Hepatocyte (in vitro differentiated cells): ENCODE results near the gene RANBP17. TPM values are rescaled to one million over a fixed set of nuclear protein-coding genes. Genes with fewer than 3 reads are reported as not detected.
"Not testable (repeated sequence)": the region's sequence is repeated elsewhere in the genome, so short reads cannot be mapped to it uniquely, and the experiment has no call there.

Source experiments
- DNase-seq: peaks from one replicate; pipeline ENCODE4 v3.0.0-alpha.2; 2016; ENCODE audit warnings: low spot score
- H2AFZ ChIP-seq: fragments of 200-600 bp; sonication (generic); 2 replicates; pipeline ENCODE4 v1.6.0; 2016; ENCODE audit warnings: antibody characterized with exemption, mild to moderate bottlenecking
- H3K27ac ChIP-seq: fragments of 200-600 bp; sonication (generic); 2 replicates; pipeline ENCODE4 v1.5.1; 2016; ENCODE audit warnings: mild to moderate bottlenecking
- H3K27me3 ChIP-seq: fragments of 200-600 bp; sonication (generic); 2 replicates; pipeline ENCODE4 v1.6.1; 2016
- H3K36me3 ChIP-seq: fragments of 200-600 bp; sonication (generic); replicated peaks from 2 replicates; pipeline ENCODE4 v1.5.1; 2016; ENCODE audit warnings: low read depth; ENCODE audit not compliant: insufficient read depth
- H3K4me1 ChIP-seq: fragments of 200-600 bp; sonication (generic); 2 replicates; pipeline ENCODE4 v1.5.1; 2016; ENCODE audit warnings: mild to moderate bottlenecking, moderate library complexity; ENCODE audit not compliant: insufficient read depth
- H3K4me2 ChIP-seq: fragments of 200-600 bp; sonication (generic); 2 replicates; pipeline ENCODE4 v1.6.0; 2016
- H3K4me3 ChIP-seq: fragments of 200-600 bp; sonication (generic); 2 replicates; pipeline ENCODE4 v1.5.1; 2016; ENCODE audit warnings: mild to moderate bottlenecking
- H3K79me2 ChIP-seq: fragments of 200-600 bp; sonication (generic); 2 replicates; pipeline ENCODE4 v1.6.0; 2017; ENCODE audit warnings: mild to moderate bottlenecking
- H3K9me2 ChIP-seq: fragments of 200-600 bp; sonication (generic); replicated peaks from 2 replicates; pipeline ENCODE4 v1.6.0; 2017; ENCODE audit warnings: mild to moderate bottlenecking; ENCODE audit not compliant: insufficient read depth
- H3K9me3 ChIP-seq: fragments of 200-600 bp; sonication (generic); 2 replicates; pipeline ENCODE4 v1.5.1; 2016; ENCODE audit warnings: low read depth, mild to moderate bottlenecking
- H4K20me1 ChIP-seq: fragments of 200-600 bp; sonication (generic); 2 replicates; pipeline ENCODE4 v1.6.0; 2016; ENCODE audit warnings: mild to moderate bottlenecking; ENCODE audit not compliant: insufficient read depth, poor library complexity, severe bottlenecking
- EZH2 ChIP-seq: fragments of 200-600 bp; sonication (generic); IDR thresholded peaks from 2 replicates; pipeline ENCODE4 v1.6.1; 2016; ENCODE audit warnings: antibody characterized with exemption, mild to moderate bottlenecking, borderline replicate concordance
- EZH2phosphoT487 ChIP-seq: fragments of 200-600 bp; sonication (generic); IDR thresholded peaks from one replicate; pipeline ENCODE4 v1.6.1; 2018; ENCODE audit warnings: antibody characterized with exemption, mild to moderate bottlenecking, low read depth, moderate library complexity; ENCODE audit not compliant: unreplicated experiment, severe bottlenecking
- WGBS: methylation state at CpG from one replicate; pipeline ENCODE4 v1.1.6; 2016; ENCODE audit warnings: low lambda C conversion rate; ENCODE audit errors: missing lambda C conversion rate; 5-methylcytosine and 5-hydroxymethylcytosine counted together
- polyA plus RNA-seq: library from polyadenylated mRNA; unstranded; fragments of >200 nt; fragmentation: Nextera tagmentation; extraction: Ambion mirVana; gene quantifications from 2 replicates; pipeline ENCODE4 v1.2.1, GENCODE V29; 2016
- total RNA-seq: library from RNA; depleted of rRNA; stranded (reverse); fragments of >200 nt; gene quantifications from 2 replicates; pipeline ENCODE4 v1.2.3, GENCODE V29; 2014
- TF ChIP-seq, protein P1 (sequence below): fragments of 200-600 bp; sonication (generic); IDR thresholded peaks from 2 replicates; pipeline ENCODE4 v1.5.1; 2016; ENCODE audit warnings: antibody characterized with exemption, mild to moderate bottlenecking; ENCODE audit not compliant: poor library complexity

The RANBP17 gene
- total and polyA plus RNA-seq, 2 experiments from 2014 or later, result 11.7 to 17.1 TPM

DNA sequence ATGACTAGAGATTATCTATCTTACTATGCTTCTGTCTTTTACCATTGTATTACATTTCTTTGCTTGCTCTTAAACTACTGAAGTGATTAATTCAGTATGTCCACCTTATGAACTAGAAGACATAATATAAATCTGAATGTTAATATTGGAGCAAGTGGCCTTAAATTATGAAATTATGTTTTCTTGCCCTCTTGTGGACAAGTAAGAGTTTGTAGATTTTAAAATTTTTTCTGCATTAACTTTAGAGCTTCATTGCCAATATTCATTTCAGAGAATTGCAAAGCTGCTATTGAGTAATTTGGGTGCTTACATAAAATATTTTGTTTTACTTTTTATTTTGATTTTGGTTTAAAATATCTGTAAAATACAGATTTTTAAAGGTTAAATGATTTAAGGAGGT is 55.3 kb downstream of the RANBP17 start:
- no peak for TF ChIP-seq EZH2
- TF ChIP-seq, protein P1, sequence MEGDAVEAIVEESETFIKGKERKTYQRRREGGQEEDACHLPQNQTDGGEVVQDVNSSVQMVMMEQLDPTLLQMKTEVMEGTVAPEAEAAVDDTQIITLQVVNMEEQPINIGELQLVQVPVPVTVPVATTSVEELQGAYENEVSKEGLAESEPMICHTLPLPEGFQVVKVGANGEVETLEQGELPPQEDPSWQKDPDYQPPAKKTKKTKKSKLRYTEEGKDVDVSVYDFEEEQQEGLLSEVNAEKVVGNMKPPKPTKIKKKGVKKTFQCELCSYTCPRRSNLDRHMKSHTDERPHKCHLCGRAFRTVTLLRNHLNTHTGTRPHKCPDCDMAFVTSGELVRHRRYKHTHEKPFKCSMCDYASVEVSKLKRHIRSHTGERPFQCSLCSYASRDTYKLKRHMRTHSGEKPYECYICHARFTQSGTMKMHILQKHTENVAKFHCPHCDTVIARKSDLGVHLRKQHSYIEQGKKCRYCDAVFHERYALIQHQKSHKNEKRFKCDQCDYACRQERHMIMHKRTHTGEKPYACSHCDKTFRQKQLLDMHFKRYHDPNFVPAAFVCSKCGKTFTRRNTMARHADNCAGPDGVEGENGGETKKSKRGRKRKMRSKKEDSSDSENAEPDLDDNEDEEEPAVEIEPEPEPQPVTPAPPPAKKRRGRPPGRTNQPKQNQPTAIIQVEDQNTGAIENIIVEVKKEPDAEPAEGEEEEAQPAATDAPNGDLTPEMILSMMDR, result peak; percentile 41
- no peaks in the 10 kb centered on the region for H3K9me2 ChIP-seq
- no peaks in the 10 kb centered on the region for H4K20me1 ChIP-seq
- no peak overlapping the region for H2AFZ ChIP-seq
- no peak overlapping the region for H3K27ac ChIP-seq
- no peak for DNase-seq
- H3K4me2 ChIP-seq, result no peak overlapping the region
- no peaks in the 10 kb centered on the region for H3K36me3 ChIP-seq
- H3K9me3 ChIP-seq, result no peaks in the 10 kb centered on the region
- H3K4me1 ChIP-seq, result no peaks in the 10 kb centered on the region
- H3K79me2 ChIP-seq, result no peaks in the 10 kb centered on the region
- H3K4me3 ChIP-seq, result no peak overlapping the region
- H3K27me3 ChIP-seq, result no peaks in the 10 kb centered on the region

DNA sequence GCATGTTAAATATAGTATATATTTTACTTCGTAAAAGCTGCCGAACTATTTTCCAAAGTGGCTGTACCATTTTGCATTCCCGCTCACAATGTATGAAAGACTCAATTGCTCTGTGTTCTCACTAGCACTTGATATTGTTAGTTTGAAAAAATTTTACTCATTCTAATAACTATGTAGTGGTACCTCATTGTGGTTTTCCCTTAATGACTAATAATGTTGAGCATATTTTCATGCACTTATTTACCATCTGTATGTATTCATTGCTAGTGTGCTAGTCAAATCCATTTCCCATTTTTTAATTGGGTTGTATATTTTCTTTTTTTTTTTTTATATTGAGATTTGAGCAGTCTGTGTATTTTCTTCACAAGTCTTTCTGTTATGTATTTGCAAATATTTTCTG is 58.4 kb downstream of the RANBP17 start:
- WGBS, result 98% methylated on average over 3 of the region's 3 CpGs
- TF ChIP-seq EZH2, result no peak
- TF ChIP-seq, protein P1, result no peak
- TF ChIP-seq EZH2phosphoT487, result no peak

DNA sequence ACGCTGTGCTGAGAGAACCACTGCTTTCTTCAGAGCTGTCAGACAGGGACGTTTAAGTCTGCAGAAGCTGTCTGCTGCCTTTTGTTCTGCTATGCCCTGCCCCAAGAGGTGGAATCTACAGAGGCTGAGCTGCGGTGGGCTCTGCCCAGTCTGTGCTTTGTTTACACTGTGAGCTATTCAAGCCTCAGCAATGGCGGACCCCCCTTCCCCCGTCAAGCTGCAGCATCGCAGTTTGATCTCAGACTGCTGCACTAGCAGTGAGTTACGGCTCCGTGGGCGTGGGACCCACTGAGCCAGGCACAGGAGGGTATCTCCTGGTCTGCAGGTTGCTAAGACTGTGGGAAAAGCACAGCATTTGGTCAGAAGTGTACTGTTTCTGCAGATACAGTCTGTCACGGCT is 60.5 kb downstream of the RANBP17 start:
- H3K36me3 ChIP-seq, H3K79me2 ChIP-seq, H2AFZ ChIP-seq, H4K20me1 ChIP-seq, H3K27ac ChIP-seq, H3K9me2 ChIP-seq, H3K4me3 ChIP-seq, H3K9me3 ChIP-seq, H3K4me1 ChIP-seq, H3K27me3 ChIP-seq: not testable (repeated sequence)
- 49% methylated on average over 10 of the region's 10 CpGs for WGBS
- peak overlapping the region; percentile 17 for H3K4me2 ChIP-seq
- DNase-seq, result peak; percentile 7

More for the DNA sequence above, 58.4 kb downstream of the RANBP17 start:
- Histone ChIP-seq H2AFZ (no peak overlapping the region), H3K27me3 (no peaks in the 10 kb centered on the region), H3K4me2 (no peak overlapping the region), H3K36me3 (no peaks in the 10 kb centered on the region), H3K79me2 (no peaks in the 10 kb centered on the region), H4K20me1 (no peaks in the 10 kb centered on the region), H3K27ac (no peak overlapping the region), H3K4me1 (no peaks in the 10 kb centered on the region), H3K9me2 (no peaks in the 10 kb centered on the region), H3K9me3 (no peaks in the 10 kb centered on the region), H3K4me3 (no peak overlapping the region)
- no peak for DNase-seq

DNA sequence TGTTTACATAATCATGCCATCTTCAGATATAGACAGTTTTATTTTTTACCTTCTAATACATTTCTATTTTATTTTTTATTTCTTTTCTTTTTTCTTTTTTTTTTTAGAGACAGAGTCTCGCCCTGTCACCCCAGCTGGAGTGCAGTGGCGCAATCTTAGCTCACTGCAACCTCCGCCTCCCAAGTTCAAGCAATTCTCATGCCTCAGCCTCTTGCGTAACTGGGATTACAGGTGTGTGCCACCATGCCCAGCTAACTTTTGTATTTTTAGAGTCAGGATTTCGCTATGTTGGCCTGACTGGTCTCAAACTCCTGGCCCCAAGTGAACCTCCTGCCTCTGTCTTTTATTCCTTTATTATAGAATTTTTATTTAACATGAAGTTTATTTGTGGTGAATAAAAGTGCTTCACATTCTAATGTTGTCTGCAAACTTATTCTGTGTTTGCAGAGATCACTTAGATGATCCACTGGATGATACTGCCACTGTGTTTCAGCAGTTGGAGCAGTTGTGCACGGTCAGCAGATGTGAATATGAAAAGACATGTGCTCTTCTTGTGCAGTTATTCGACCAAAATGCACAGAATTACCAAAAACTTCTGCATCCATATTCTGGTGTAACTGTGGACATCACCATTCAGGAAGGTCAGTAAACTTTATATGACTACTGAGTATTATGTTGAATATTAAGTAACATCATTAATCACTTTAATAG is 62.2 kb downstream of the RANBP17 start:
- Histone ChIP-seq H3K27ac (no peak overlapping the region), H3K36me3 (no peaks in the 10 kb centered on the region), H3K9me3 (no peaks in the 10 kb centered on the region), H3K9me2 (no peaks in the 10 kb centered on the region), H3K27me3 (no peaks in the 10 kb centered on the region), H3K4me2 (no peak overlapping the region), H3K4me1 (no peaks in the 10 kb centered on the region), H3K4me3 (no peak overlapping the region), H2AFZ (no peak overlapping the region), H4K20me1 (no peaks in the 10 kb centered on the region), H3K79me2 (no peaks in the 10 kb centered on the region)
- DNase-seq, result no peak
- 92% methylated on average over 7 of the region's 7 CpGs for WGBS
- no peak for TF ChIP-seq EZH2phosphoT487
- no peak for TF ChIP-seq EZH2
- TF ChIP-seq, protein P1, result no peak

DNA sequence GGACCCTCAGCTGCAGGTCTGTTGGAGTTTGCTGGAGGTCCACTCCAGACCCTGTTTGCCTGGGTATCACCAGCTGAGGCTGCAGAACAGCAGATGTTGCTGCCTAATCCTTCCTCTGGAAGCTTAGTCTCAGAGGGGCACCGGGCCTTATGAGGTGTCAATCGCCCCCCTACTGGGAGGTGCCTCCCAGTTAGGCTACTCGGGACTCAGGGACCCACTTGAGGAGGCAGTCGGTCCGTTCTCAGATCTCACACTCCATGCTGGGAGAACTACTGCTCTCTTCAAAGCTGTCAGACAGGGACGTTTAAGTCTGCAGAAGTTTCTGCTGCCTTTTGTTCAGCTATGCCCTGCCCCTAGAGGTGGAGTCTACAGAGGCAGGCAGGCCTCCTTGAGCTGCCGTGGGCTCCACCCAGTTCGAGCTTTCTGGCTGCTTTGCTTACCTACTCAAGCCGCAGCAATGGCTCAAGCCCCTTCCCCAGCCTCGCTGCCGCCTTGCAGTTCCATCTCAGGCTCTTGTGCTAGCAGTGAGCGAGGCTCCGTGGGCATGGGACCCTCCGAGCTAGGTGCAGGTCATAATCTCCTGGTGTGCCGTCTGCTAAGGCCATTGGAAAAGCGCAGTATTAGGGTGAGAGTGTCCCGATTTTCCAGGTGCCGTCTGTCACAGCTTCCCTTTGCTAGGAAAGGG is 73.9 kb downstream of the RANBP17 start:
- not testable (repeated sequence) for H3K9me2 ChIP-seq, H2AFZ ChIP-seq, H3K9me3 ChIP-seq, H3K36me3 ChIP-seq, H3K4me2 ChIP-seq, H4K20me1 ChIP-seq, H3K4me3 ChIP-seq, H3K27ac ChIP-seq, H3K79me2 ChIP-seq, H3K27me3 ChIP-seq, H3K4me1 ChIP-seq, DNase-seq
- whole genome bisulfite sequencing, result 86% methylated on average over 18 of the region's 18 CpGs
